IMR-90 (cell line): ENCODE data around the gene PSMD8. TPM values are rescaled to one million over a fixed set of nuclear protein-coding genes. Genes with fewer than 3 reads are reported as not detected.

ENCODE experiments used
- ATAC-seq: fragments of 200-7000 bp; cut with Tn5 transposase; 2 replicates; pipeline ENCODE4 v1.9.1; 2020; ENCODE audit warnings: low read depth, mild to moderate bottlenecking, moderate library complexity
- BruUV-seq: library from RNA; stranded (reverse); fragments of 400-500 nt; replicated peaks from 2 replicates; lab custom pipeline; 2021; lab: Mats Ljungman, UMichigan
- CTCF ChIA-PET: fragments of 300-600 bp; formaldehyde crosslinking; extraction: SDS; loops from one replicate; lab custom pipeline; 2021; ENCODE audit warnings: antibody characterized with exemption; lab: Yijun Ruan, JAX
- POLR2A ChIA-PET: fragments of 300-600 bp; sonication (Branson Sonifier 250); formaldehyde crosslinking; loops from one replicate; lab custom pipeline; 2022; ENCODE audit warnings: antibody characterized with exemption; ENCODE audit not compliant: unreplicated experiment; lab: Charles Lee
- DNase-seq: peaks from one replicate; pipeline ENCODE4 v3.0.0; 2013
- H2AFZ ChIP-seq: replicated peaks from 2 replicates; pipeline ENCODE3; 2013; ENCODE audit warnings: low read length, mild to moderate bottlenecking; ENCODE audit not compliant: poor library complexity
- H2AK5ac ChIP-seq: 2 replicates; pipeline ENCODE4 v1.6.1; 2013; ENCODE audit warnings: low read depth, low read length, inconsistent platforms
- H2AK9ac ChIP-seq: replicated peaks from 2 replicates; pipeline ENCODE3; 2013; ENCODE audit warnings: mild to moderate bottlenecking, low read depth, low read length, moderate library complexity; ENCODE audit not compliant: poor library complexity
- H2BK120ac ChIP-seq: 2 replicates; pipeline ENCODE4 v1.6.1; 2013; ENCODE audit warnings: low read depth, low read length, inconsistent platforms
- H2BK15ac ChIP-seq: 3 replicates; pipeline ENCODE4 v1.6.1; 2013; ENCODE audit warnings: low read depth, low read length, inconsistent platforms
- H2BK20ac ChIP-seq: 2 replicates; pipeline ENCODE4 v1.6.1; 2013; ENCODE audit warnings: low read depth, mild to moderate bottlenecking, inconsistent platforms, low read length, moderate library complexity
- H2BK5ac ChIP-seq: 2 replicates; pipeline ENCODE4 v1.6.1; 2013; ENCODE audit warnings: mild to moderate bottlenecking, low read depth, low read length, inconsistent platforms; ENCODE audit not compliant: poor library complexity, severe bottlenecking
- H3K14ac ChIP-seq: replicated peaks from 2 replicates; pipeline ENCODE4 v1.6.1; 2013; ENCODE audit warnings: low read depth, low read length, inconsistent platforms
- H3K18ac ChIP-seq: 2 replicates; pipeline ENCODE4 v1.6.1; 2013; ENCODE audit warnings: low read depth, low read length, control low read depth
- H3K23ac ChIP-seq: 2 replicates; pipeline ENCODE4 v1.6.1; 2013; ENCODE audit warnings: low read depth, low read length, inconsistent platforms
- H3K27ac ChIP-seq: 2 replicates; pipeline ENCODE4 v1.5.1; 2013; ENCODE audit warnings: mild to moderate bottlenecking, control low read depth, low read length; ENCODE audit not compliant: insufficient read depth
- H3K27me3 ChIP-seq: 2 replicates; pipeline ENCODE4 v1.6.1; 2013; ENCODE audit warnings: low read length; ENCODE audit not compliant: control insufficient read depth, insufficient read depth
- H3K36me3 ChIP-seq: 2 replicates; pipeline ENCODE4 v1.6.1; 2013; ENCODE audit warnings: low read length, mixed read lengths; ENCODE audit not compliant: control insufficient read depth, insufficient read depth
- H3K4ac ChIP-seq: 2 replicates; pipeline ENCODE4 v1.6.1; 2013; ENCODE audit warnings: low read depth, low read length, inconsistent platforms
- H3K4me1 ChIP-seq: 2 replicates; pipeline ENCODE4 v1.6.1; 2013; ENCODE audit warnings: low read length, mixed read lengths; ENCODE audit not compliant: control insufficient read depth, insufficient read depth
- H3K4me2 ChIP-seq: 2 replicates; pipeline ENCODE4 v1.6.1; 2013; ENCODE audit warnings: low read depth, mild to moderate bottlenecking, control low read depth, low read length, moderate library complexity
- H3K4me3 ChIP-seq: 2 replicates; pipeline ENCODE4 v1.5.1; 2013; ENCODE audit warnings: low read depth, mild to moderate bottlenecking, control low read depth, low read length, moderate library complexity; ENCODE audit not compliant: insufficient read depth
- H3K56ac ChIP-seq: 2 replicates; pipeline ENCODE4 v1.6.1; 2013; ENCODE audit warnings: low read length, inconsistent platforms; ENCODE audit not compliant: insufficient read depth; ENCODE audit errors: extremely low read depth
- H3K79me1 ChIP-seq, 2 experiments: 2 replicates each; pipeline ENCODE4 v1.6.1; 2013; ENCODE audit warnings: low read length in 2 of 2, inconsistent platforms in 1 of 2, low read depth in 1 of 2
- H3K9ac ChIP-seq: 2 replicates; pipeline ENCODE4 v1.6.1; 2013; ENCODE audit warnings: low read depth, low read length, control low read depth
- H3K9me1 ChIP-seq: 2 replicates; pipeline ENCODE4 v1.6.1; 2013; ENCODE audit warnings: low read length, inconsistent platforms; ENCODE audit not compliant: insufficient read depth
- H3K9me3 ChIP-seq: 2 replicates; pipeline ENCODE4 v1.6.1; 2013; ENCODE audit warnings: low read length; ENCODE audit not compliant: control insufficient read depth, insufficient read depth
- H4K20me1 ChIP-seq: 2 replicates; pipeline ENCODE4 v1.6.1; 2013; ENCODE audit warnings: low read length, inconsistent platforms; ENCODE audit not compliant: insufficient read depth
- H4K5ac ChIP-seq: 2 replicates; pipeline ENCODE4 v1.6.1; 2013; ENCODE audit warnings: mild to moderate bottlenecking, low read depth, low read length, control low read depth
- H4K8ac ChIP-seq, 2 experiments: 2 replicates each; pipeline ENCODE4 v1.6.1; 2013; ENCODE audit warnings: low read depth in 2 of 2, low read length in 2 of 2, control low read depth in 1 of 2, inconsistent platforms in 1 of 2
- H4K91ac ChIP-seq: 2 replicates; pipeline ENCODE4 v1.6.1; 2013; ENCODE audit warnings: low read depth, low read length, inconsistent platforms; ENCODE audit not compliant: insufficient read depth
- BHLHE40 ChIP-seq: fragments of 150-350 bp; IDR thresholded peaks from 2 replicates; pipeline ENCODE4 v1.6.1; 2016; ENCODE audit warnings: mild to moderate bottlenecking, low read depth, low read length
- CEBPB ChIP-seq: IDR thresholded peaks from 2 replicates; pipeline ENCODE4 v1.6.1; 2012; ENCODE audit warnings: low read depth, low read length, improper control_type of control experiment
- CHD1 ChIP-seq: IDR thresholded peaks from 2 replicates; pipeline ENCODE4 v1.6.1; 2012; ENCODE audit warnings: low read depth, low read length, improper control_type of control experiment
- FOS ChIP-seq: fragments of 150-350 bp; IDR thresholded peaks from 2 replicates; pipeline ENCODE4 v1.6.1; 2016; ENCODE audit warnings: low read depth, low read length
- MAFK ChIP-seq: IDR thresholded peaks from 2 replicates; pipeline ENCODE4 v1.6.1; 2012; ENCODE audit warnings: low read depth, low read length, improper control_type of control experiment
- MAZ ChIP-seq: IDR thresholded peaks from 2 replicates; pipeline ENCODE4 v1.6.1; 2012; ENCODE audit warnings: low read depth, mild to moderate bottlenecking, low read length, improper control_type of control experiment, moderate library complexity, borderline replicate concordance
- MXI1 ChIP-seq: IDR thresholded peaks from 2 replicates; pipeline ENCODE4 v1.6.1; 2012; ENCODE audit warnings: low read depth, mild to moderate bottlenecking, low read length, moderate library complexity, borderline replicate concordance
- NFE2L2 ChIP-seq: fragments of 150-350 bp; IDR thresholded peaks from 2 replicates; pipeline ENCODE4 v1.6.1; 2016; ENCODE audit warnings: low read depth, mild to moderate bottlenecking, low read length
- POLR2A ChIP-seq: IDR thresholded peaks from 2 replicates; pipeline ENCODE4 v1.6.1; 2012; ENCODE audit warnings: mild to moderate bottlenecking, low read depth, low read length
- RAD21 ChIP-seq: IDR thresholded peaks from 2 replicates; pipeline ENCODE4 v1.6.1; 2012; ENCODE audit warnings: low read length, improper control_type of control experiment
- RCOR1 ChIP-seq: IDR thresholded peaks from 2 replicates; pipeline ENCODE4 v1.6.1; 2012; ENCODE audit warnings: mild to moderate bottlenecking, low read length, improper control_type of control experiment; ENCODE audit not compliant: insufficient replicate concordance
- RFX5 ChIP-seq: IDR thresholded peaks from 2 replicates; pipeline ENCODE4 v1.8.0; 2012; ENCODE audit warnings: low read depth, mild to moderate bottlenecking, low read length, moderate library complexity
- SMC3 ChIP-seq: fragments of 150-350 bp; IDR thresholded peaks from 2 replicates; pipeline ENCODE4 v1.6.1; 2016; ENCODE audit warnings: low read depth, mild to moderate bottlenecking, antibody characterized with exemption, low read length, moderate library complexity
- USF2 ChIP-seq: fragments of 150-350 bp; IDR thresholded peaks from 2 replicates; pipeline ENCODE4 v1.6.1; 2017; ENCODE audit warnings: mild to moderate bottlenecking, antibody characterized with exemption, low read length, low read depth
- WGBS, 2 experiments: methylation state at CpG; one replicate each; pipeline versions ENCODE4 v1.1.5 to v1.1.7; 2013; ENCODE audit warnings: missing lambda C conversion rate in 2 of 2; ENCODE audit not compliant: insufficient read length in 1 of 2; ENCODE audit errors: extremely low coverage in 2 of 2; 5-methylcytosine and 5-hydroxymethylcytosine counted together
- dilution Hi-C: fragments of 300-500 bp; cut with HindIII; formaldehyde crosslinking; loops from one replicate; pipeline ENCODE4 v1.14.3; 2018; ENCODE audit warnings: low sequenced_read_pairs; ENCODE audit not compliant: unreplicated experiment
- in situ Hi-C: fragments of 300-500 bp; cut with MboI; formaldehyde crosslinking; loops from 3 replicates; pipeline ENCODE4 v1.14.3; 2019; ENCODE audit warnings: low sequenced_read_pairs, inconsistent platforms, mixed read lengths
- intact Hi-C: fragments of 100-400 bp; cut with micrococcal nuclease; formaldehyde crosslinking; loops from 2 replicates; pipeline ENCODE4 v1.10.0; 2022
- polyA plus RNA-seq, 3 experiments: library from polyadenylated mRNA; depleted of rRNA; stranded (reverse); fragments of >200 nt; gene quantifications; 2 replicates each; pipeline ENCODE4 v1.2.3, GENCODE V29; 2012; ENCODE audit warnings: low replicate concordance in 1 of 3
- total RNA-seq: library from RNA; depleted of rRNA; stranded (reverse); fragments of >200 nt; gene quantifications from 2 replicates; pipeline ENCODE4 v1.2.3, GENCODE V29; 2012
- TF ChIP-seq, protein P1 (sequence below): conservative IDR thresholded peaks from 2 replicates; pipeline ENCODE4 v1.5.1; 2012; ENCODE audit warnings: mild to moderate bottlenecking, low read depth, low read length, improper control_type of control experiment
- TF ChIP-seq, protein P2 (sequence below): fragments of 150-350 bp; IDR thresholded peaks from 2 replicates; pipeline ENCODE4 v1.6.1; 2016; ENCODE audit warnings: low read depth, mild to moderate bottlenecking, low read length, moderate library complexity, borderline replicate concordance

Gene PSMD8
- total and polyA plus RNA-seq, 2 of the 4 experiments (the other 2 are of a cell fraction) = 475 to 644 TPM

- H3K14ac ChIP-seq = no peak overlapping the region
- TF ChIP-seq RFX5 (no peak), SMC3 (no peak), MXI1 (no peak), POLR2A (no peak), BHLHE40 (no peak), NFE2L2 (no peak), USF2 (no peak), CHD1 (no peak), FOS (no peak), RAD21 (no peak), MAZ (no peak), MAFK (no peak), CEBPB (no peak), RCOR1 (no peak)
- TF ChIP-seq, protein P1, sequence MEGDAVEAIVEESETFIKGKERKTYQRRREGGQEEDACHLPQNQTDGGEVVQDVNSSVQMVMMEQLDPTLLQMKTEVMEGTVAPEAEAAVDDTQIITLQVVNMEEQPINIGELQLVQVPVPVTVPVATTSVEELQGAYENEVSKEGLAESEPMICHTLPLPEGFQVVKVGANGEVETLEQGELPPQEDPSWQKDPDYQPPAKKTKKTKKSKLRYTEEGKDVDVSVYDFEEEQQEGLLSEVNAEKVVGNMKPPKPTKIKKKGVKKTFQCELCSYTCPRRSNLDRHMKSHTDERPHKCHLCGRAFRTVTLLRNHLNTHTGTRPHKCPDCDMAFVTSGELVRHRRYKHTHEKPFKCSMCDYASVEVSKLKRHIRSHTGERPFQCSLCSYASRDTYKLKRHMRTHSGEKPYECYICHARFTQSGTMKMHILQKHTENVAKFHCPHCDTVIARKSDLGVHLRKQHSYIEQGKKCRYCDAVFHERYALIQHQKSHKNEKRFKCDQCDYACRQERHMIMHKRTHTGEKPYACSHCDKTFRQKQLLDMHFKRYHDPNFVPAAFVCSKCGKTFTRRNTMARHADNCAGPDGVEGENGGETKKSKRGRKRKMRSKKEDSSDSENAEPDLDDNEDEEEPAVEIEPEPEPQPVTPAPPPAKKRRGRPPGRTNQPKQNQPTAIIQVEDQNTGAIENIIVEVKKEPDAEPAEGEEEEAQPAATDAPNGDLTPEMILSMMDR = no peak
- TF ChIP-seq, protein P2, sequence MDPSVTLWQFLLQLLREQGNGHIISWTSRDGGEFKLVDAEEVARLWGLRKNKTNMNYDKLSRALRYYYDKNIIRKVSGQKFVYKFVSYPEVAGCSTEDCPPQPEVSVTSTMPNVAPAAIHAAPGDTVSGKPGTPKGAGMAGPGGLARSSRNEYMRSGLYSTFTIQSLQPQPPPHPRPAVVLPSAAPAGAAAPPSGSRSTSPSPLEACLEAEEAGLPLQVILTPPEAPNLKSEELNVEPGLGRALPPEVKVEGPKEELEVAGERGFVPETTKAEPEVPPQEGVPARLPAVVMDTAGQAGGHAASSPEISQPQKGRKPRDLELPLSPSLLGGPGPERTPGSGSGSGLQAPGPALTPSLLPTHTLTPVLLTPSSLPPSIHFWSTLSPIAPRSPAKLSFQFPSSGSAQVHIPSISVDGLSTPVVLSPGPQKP = no peak
- H3K79me1 ChIP-seq = no peaks in the 10 kb centered on the region
- H3K9me3 ChIP-seq = no peaks in the 10 kb centered on the region
- no TSS peak for BruUV-seq
- no peak overlapping the region for H2BK15ac ChIP-seq
- no peak overlapping the region for H4K8ac ChIP-seq
- ChIA-PET CTCF (no interaction called here), POLR2A (no interaction called here)
- no peak overlapping the region for H3K4ac ChIP-seq
- no peak overlapping the region for H2BK5ac ChIP-seq
- no peaks in the 10 kb centered on the region for H4K20me1 ChIP-seq
- dilution Hi-C loops (no loop called here), in situ Hi-C loops (no loop called here), intact Hi-C loops (no loop called here)
- H3K23ac ChIP-seq = no peak overlapping the region
- no peak overlapping the region for H3K56ac ChIP-seq
- no peak overlapping the region for H2BK20ac ChIP-seq
- no peak overlapping the region for H3K4me2 ChIP-seq
- ATAC-seq (no peak), DNase-seq (no peak)
- no peaks in the 10 kb centered on the region for H3K9me1 ChIP-seq
- no peaks in the 10 kb centered on the region for H3K36me3 ChIP-seq
- H2AK9ac ChIP-seq = no peak overlapping the region
- no peaks in the 10 kb centered on the region for H3K4me1 ChIP-seq
- no peak overlapping the region for H3K4me3 ChIP-seq
- no peak overlapping the region for H4K91ac ChIP-seq
- no peak overlapping the region for H3K9ac ChIP-seq
- no peak overlapping the region for H3K27ac ChIP-seq
- no peak overlapping the region for H4K5ac ChIP-seq
- no peak overlapping the region for H2AFZ ChIP-seq
- H2BK120ac ChIP-seq = no peak overlapping the region
- H2AK5ac ChIP-seq = no peak overlapping the region
- H3K27me3 ChIP-seq = peaks cover 19% of the 10 kb centered on the region; the same call in 1 of the 2 replicates
- 90% methylated on average over 2 of the region's 9 CpGs; no CpG with 5 or more reads in 1 of the 2 experiments for WGBS, 2 experiments
- no peak overlapping the region for H3K18ac ChIP-seq
These were observed 22.4 kb upstream of the PSMD8 start for GRCh38 chr19:38351865-38352395.
